ENCODE measurements around the gene POMT1. TPM values are rescaled to one million over a fixed set of nuclear protein-coding genes. Genes with fewer than 3 reads are reported as not detected.
"Not testable (repeated sequence)": the region's sequence is repeated elsewhere in the genome, so short reads cannot be mapped to it uniquely, and the experiment has no call there.

Gene POMT1
- polyA plus RNA-seq, 4 donors: 29.4 to 50.6 (median 35.5) TPM

DNA sequence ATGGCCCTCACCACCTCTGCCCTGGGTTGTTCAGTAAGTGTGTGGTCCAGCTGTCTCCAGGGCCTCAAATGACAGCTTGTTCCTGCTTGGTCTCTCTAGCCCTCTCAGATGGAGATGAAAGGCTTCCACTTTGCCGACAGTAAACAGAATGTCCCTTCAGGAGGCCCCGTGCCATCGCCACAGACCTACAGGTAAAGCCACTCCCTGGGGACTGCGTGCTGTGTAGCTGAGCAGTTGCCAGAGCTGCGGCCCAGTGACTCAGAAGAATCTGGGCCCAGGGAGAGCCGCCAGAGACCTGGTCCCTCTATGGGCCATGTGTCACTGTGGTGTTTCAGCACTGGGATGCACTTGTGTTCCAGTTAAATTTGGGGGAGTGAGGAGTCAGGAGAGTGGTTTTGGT is 10.6 kb upstream of the POMT1 start:
- no peak for DNase-seq (ENCODE audit: low read depth in 4 of 4, low spot score in 3 of 4)

- DNase-seq (ENCODE audit: low read depth in 4 of 4, low spot score in 3 of 4): no peak
These were observed 8.3 kb upstream of the POMT1 start for GRCh38 chr9:131494296-131494870.

DNA sequence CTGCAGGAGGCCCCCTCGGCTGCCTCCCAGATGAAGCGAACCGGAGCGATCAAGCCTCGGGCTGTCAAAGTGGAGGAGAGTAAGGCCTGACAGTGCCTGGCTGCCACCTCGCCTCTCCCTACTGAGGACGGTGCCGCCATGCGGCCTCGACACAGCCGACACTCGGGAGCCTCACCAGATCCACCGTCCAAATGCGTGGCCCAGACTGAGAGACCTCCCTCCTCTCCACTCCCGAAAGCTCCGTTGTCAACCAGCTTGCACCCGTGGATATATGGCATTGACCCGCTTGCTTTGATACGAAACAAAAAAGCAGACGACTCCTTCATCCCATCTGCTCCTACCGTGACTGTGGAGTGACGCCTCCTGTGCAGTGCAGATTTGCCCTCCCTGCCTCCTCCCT is 6.9 kb upstream of the POMT1 start:
- DNase-seq (ENCODE audit: low read depth in 4 of 4, low spot score in 3 of 4): no peak

DNA sequence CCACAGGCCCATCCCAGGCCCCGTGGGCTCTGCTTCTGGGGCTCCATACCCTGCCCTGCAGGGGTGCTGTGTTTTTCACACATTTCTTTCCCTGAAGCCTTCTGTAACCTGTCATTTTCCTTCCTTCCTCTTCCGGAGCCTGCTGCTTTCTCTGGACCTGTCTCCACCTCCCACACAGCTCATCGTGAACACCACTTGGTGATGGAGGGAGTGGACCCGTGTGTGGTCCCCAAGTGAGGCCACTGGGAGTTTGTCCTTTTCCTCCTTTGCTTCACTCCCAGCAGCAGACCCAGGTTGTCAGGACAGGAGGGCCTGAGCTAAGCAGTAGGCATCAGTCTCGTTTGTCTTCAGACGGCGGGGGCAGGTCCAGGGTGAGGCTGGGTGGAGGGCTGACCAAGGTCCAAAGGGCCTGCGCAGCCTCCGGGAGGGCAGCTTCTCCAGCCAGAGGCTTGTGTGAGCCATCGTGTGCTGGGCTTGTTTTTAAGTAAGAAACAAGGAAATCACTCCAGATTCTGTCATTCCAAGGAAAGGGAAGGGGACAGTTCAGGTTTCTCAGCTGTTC is 5.8 kb upstream of the POMT1 start:
- DNase-seq (ENCODE audit: low read depth in 4 of 4, low spot score in 3 of 4): no peak

GRCh38 chr9:131499254-131499767 is 3.4 kb upstream of the POMT1 start:
- DNase-seq (ENCODE audit: low read depth in 4 of 4, low spot score in 3 of 4): no peak

DNA sequence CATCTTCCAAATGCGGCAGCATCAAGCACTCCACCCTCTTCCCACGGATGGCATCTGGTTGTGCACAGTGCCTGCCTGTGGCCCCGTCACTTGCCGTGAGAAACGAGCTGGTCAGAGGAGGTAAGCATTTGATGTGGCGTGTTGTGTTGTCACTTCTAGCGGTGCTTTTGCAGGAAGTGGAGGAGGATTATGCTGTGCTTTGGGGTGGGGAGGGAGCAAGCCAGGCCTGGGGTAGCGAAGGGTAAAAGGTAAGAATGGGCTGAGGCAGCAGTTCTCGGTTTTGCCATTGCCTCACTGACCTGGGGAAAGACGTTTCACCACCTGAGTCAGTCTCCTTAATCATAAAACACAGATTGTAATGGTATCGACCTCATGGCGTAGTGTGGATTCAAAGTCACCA is 2.3 kb upstream of the POMT1 start:
- DNase-seq (ENCODE audit: low read depth in 4 of 4, low spot score in 3 of 4): no peak

GRCh38 chr9:131500939-131501541 is 1.7 kb upstream of the POMT1 start:
- DNase-seq (ENCODE audit: low read depth in 4 of 4, low spot score in 3 of 4): no peak

GRCh38 chr9:131503626-131504465 is 1.1 kb downstream of the POMT1 start:
- no peak for DNase-seq (ENCODE audit: low read depth in 4 of 4, low spot score in 3 of 4)

DNA sequence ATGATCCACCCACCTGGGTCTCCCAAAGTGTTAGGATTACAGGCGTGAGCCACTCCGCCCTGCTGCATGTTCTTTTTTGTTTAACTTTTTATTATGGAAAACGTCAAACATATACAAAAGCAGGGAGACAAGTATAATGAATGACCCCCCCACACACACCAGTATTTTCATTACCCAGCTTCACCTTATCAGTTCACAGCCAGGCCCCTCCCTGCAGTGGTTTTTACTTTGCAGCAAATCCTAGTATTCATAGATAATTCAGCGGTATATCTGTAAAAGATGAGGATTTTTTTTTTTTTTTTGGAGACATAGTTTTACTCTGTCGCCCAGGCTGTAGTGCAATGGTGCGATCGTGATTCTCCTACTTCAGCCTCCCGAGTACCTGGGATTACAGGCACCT is 2.3 kb downstream of the POMT1 start:
- DNase-seq (ENCODE audit: low read depth in 4 of 4, low spot score in 3 of 4): no peak

DNA sequence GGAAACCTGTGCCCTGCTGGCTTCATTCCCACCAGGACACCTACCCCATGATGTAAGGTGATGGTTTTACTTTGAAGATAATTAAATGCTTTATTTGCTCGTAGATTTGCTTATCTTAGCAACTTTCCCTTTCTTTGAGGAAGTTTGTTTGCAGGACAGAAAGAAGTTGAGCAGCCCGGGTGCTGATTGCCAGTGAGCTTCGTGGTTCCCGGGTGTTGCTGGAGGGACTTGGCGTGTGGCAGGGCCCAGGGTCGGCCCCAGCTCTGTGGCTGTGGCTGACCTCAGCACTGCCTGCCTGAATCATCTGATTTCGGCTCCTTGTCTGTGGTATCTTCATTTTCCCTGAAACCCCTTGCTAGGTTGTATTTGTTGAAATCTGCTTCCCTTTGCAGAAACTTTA is 8.7 kb downstream of the POMT1 start:
- no peak for DNase-seq (ENCODE audit: low read depth in 4 of 4, low spot score in 3 of 4)

GRCh38 chr9:131511880-131512279 is 9.2 kb downstream of the POMT1 start:
- no peak for DNase-seq (ENCODE audit: low read depth in 4 of 4, low spot score in 3 of 4)

GRCh38 chr9:131513177-131513576 is 10.5 kb downstream of the POMT1 start:
- DNase-seq (ENCODE audit: low read depth in 4 of 4, low spot score in 3 of 4): no peak

DNA sequence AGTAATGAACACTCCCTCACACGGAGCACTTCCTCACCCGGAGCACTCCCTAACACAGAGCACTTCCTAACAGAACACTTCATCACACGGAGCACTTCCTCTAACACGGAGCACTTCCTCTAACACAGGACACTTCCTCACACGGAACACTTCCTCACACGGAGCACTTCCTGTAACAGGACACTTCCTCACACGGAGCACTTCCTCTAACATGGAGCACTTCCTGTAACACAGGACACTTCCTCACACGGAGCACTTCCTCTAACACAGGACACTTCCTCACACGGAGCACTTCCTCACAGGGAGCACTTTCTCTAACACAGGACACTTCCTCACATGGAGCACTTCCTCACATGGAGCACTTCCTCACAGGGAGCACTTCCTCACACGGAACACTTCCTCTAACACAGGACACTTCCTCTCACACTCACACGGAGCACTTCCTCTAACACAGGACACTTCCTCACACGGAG is 12.9 kb downstream of the POMT1 start:
- not testable (repeated sequence) for DNase-seq (ENCODE audit: low read depth in 4 of 4, low spot score in 3 of 4)

GRCh38 chr9:131516100-131516499 is 13.4 kb downstream of the POMT1 start:
- DNase-seq (ENCODE audit: low read depth in 4 of 4, low spot score in 3 of 4): no peak

GRCh38 chr9:131516930-131517329 is 14.2 kb downstream of the POMT1 start:
- no peak for DNase-seq (ENCODE audit: low read depth in 4 of 4, low spot score in 3 of 4)

GRCh38 chr9:131517761-131518190 is 15.1 kb downstream of the POMT1 start:
- DNase-seq (ENCODE audit: low read depth in 4 of 4, low spot score in 3 of 4): no peak

GRCh38 chr9:131518553-131518952 is 15.8 kb downstream of the POMT1 start:
- no peak for DNase-seq (ENCODE audit: low read depth in 4 of 4, low spot score in 3 of 4)

- no peak for DNase-seq (ENCODE audit: low read depth in 4 of 4, low spot score in 3 of 4)
These were observed 17.8 kb downstream of the POMT1 start for GRCh38 chr9:131520503-131520902.

DNA sequence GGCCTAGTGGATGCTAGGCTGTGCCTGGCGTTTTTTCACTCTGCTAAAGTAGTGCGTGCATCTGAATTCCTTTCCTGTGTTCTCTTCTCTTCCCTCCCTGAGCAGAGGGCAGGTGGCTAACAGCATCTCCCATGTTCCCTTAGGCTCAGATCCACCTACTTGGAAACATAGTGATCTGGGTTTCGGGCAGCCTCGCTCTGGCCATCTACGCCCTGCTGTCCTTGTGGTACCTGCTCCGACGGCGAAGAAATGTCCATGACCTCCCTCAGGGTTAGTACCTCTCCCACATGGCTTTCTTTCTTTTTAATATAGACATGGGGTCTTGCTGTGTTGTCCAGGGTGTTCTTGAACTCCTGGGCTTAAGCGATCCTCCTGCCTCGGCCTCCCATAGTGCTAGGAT is 18.5 kb downstream of the POMT1 start:
- DNase-seq (ENCODE audit: low read depth in 4 of 4, low spot score in 3 of 4): no peak

DNA sequence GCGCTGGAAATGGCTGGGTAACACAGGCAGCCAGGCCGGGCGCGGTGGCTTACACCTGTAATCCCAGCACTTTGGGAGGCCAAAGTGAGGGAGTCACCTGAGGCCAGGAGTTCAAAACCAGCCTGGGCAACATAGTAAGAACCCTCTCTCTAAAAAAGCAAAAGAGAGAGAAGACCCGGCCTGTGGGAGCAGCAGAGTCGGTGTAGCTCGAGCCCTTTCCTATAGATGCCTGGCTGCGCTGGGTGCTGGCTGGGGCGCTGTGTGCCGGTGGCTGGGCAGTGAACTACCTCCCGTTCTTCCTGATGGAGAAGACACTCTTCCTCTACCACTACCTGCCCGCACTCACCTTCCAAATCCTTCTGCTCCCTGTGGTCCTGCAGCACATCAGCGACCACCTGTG is 19.1 kb downstream of the POMT1 start:
- no peak for DNase-seq (ENCODE audit: low read depth in 4 of 4, low spot score in 3 of 4)
